Endothelial cell of umbilical vein (primary cell): ENCODE measurements around the gene RAD9A. TPM values are rescaled to one million over a fixed set of nuclear protein-coding genes. Genes with fewer than 3 reads are reported as not detected.

Source experiments
- BruUV-seq: library from RNA; stranded (reverse); fragments of 400-500 nt; replicated peaks from 2 replicates; lab custom pipeline; 2021; lab: Mats Ljungman, UMichigan
- CTCF ChIA-PET: fragments of 300-600, 350-600 bp; sonication (Branson Sonifier 250); formaldehyde crosslinking; loops from one replicate; lab custom pipeline; 2021; ENCODE audit warnings: antibody characterized with exemption, inconsistent platforms; lab: Charles Lee
- POLR2A ChIA-PET: fragments of 300-600, 350-600 bp; sonication (Branson Sonifier 250); formaldehyde crosslinking; loops from one replicate; lab custom pipeline; 2021; ENCODE audit warnings: antibody characterized with exemption, inconsistent platforms; lab: Charles Lee
- DNase-seq: peaks from one replicate; pipeline ENCODE4 v3.0.0-alpha.2; 2011; ENCODE audit warnings: low read depth, low spot score
- FAIRE-seq: peaks from 2 replicates; lab custom pipeline; 2011; peaks lifted over from hg19 to GRCh38; lab: Jason Lieb, UNC
- H2AFZ ChIP-seq: 2 replicates; pipeline ENCODE4 v1.6.0; 2012; ENCODE audit warnings: low read depth, low read length, control low read depth, inconsistent platforms
- H3K27ac ChIP-seq: 2 replicates; pipeline ENCODE4 v1.5.1; 2011; ENCODE audit warnings: low read depth, mild to moderate bottlenecking, control low read depth, low read length, moderate library complexity; ENCODE audit not compliant: insufficient read depth
- H3K27me3 ChIP-seq, 2 experiments: 2 replicates each; pipeline versions ENCODE4 v1.6.0 to v1.6.1; 2011; ENCODE audit warnings: low read length in 2 of 2, mixed read lengths in 1 of 2; ENCODE audit not compliant: control insufficient read depth in 2 of 2, insufficient read depth in 2 of 2
- H3K36me3 ChIP-seq, 2 experiments: 2 replicates in 1 of 2; 3 replicates in 1 of 2; pipeline ENCODE4 v1.5.1; 2011; ENCODE audit warnings: low read length in 2 of 2, mild to moderate bottlenecking in 1 of 2, moderate library complexity in 1 of 2; ENCODE audit not compliant: control insufficient read depth in 2 of 2, insufficient read depth in 2 of 2; ENCODE audit errors: extremely low read depth in 1 of 2
- H3K4me1 ChIP-seq: 3 replicates; pipeline ENCODE4 v1.5.1; 2011; ENCODE audit warnings: mild to moderate bottlenecking, low read length; ENCODE audit not compliant: control insufficient read depth, insufficient read depth; ENCODE audit errors: extremely low read depth
- H3K4me2 ChIP-seq: 2 replicates; pipeline ENCODE4 v1.6.1; 2011; ENCODE audit warnings: low read length, control low read depth, mixed read lengths; ENCODE audit not compliant: insufficient read depth
- H3K4me3 ChIP-seq, 3 experiments: fragments of 200-600 bp in 1 of 3; sonication (generic), shearing (Covaris generic) in 1 of 3; replicated peaks in 1 of 3; 2 replicates each; pipeline ENCODE4 v1.5.1; 2011 to 2016; ENCODE audit warnings: control low read depth in 3 of 3, low read length in 3 of 3, mild to moderate bottlenecking in 2 of 3, inconsistent platforms in 1 of 3, low read depth in 1 of 3, moderate library complexity in 1 of 3; ENCODE audit not compliant: insufficient read depth in 1 of 3
- H3K79me2 ChIP-seq: 2 replicates; pipeline ENCODE4 v1.6.0; 2012; ENCODE audit warnings: low read length, inconsistent platforms; ENCODE audit not compliant: control insufficient read depth, insufficient read depth
- H3K9ac ChIP-seq: replicated peaks from 2 replicates; pipeline ENCODE3; 2011; ENCODE audit warnings: low read length, control low read depth; ENCODE audit not compliant: insufficient read depth; ENCODE audit errors: extremely low read depth
- H3K9me1 ChIP-seq: replicated peaks from 3 replicates; pipeline ENCODE4 v1.6.0; 2011; ENCODE audit warnings: mild to moderate bottlenecking, low read length; ENCODE audit not compliant: control insufficient read depth, insufficient read depth; ENCODE audit errors: extremely low read depth
- H3K9me3 ChIP-seq: replicated peaks from 2 replicates; pipeline ENCODE4 v1.5.1; 2012; ENCODE audit warnings: low read length, inconsistent platforms; ENCODE audit not compliant: control insufficient read depth, insufficient read depth
- H4K20me1 ChIP-seq: replicated peaks from 2 replicates; pipeline ENCODE3; 2011; ENCODE audit warnings: mild to moderate bottlenecking, low read length; ENCODE audit not compliant: control insufficient read depth, insufficient read depth; ENCODE audit errors: extremely low read depth
- CTCF ChIP-seq, 2 donors: IDR thresholded peaks; 1 replicate in 1 of 2; 2 replicates in 1 of 2; pipeline ENCODE4 v1.5.1; 2011; ENCODE audit warnings: low read length in 2 of 2, mild to moderate bottlenecking in 2 of 2, moderate library complexity in 2 of 2, control low read depth in 1 of 2, inconsistent platforms in 1 of 2, low read depth in 1 of 2; ENCODE audit not compliant: insufficient read depth in 1 of 2; ENCODE audit errors: extremely low read depth in 1 of 2
- EZH2 ChIP-seq: IDR thresholded peaks from 2 replicates; pipeline ENCODE4 v1.6.1; 2012; ENCODE audit warnings: borderline replicate concordance, low read depth, mild to moderate bottlenecking, moderate library complexity, low read length, inconsistent platforms; ENCODE audit not compliant: severe bottlenecking
- FOS ChIP-seq: IDR thresholded peaks from 2 replicates; pipeline ENCODE4 v1.6.1; 2011; ENCODE audit warnings: mild to moderate bottlenecking, low read length, moderate library complexity, borderline replicate concordance; ENCODE audit not compliant: insufficient read depth
- GATA2 ChIP-seq: IDR thresholded peaks from 2 replicates; pipeline ENCODE4 v1.7.0; 2011; ENCODE audit warnings: low read depth, mild to moderate bottlenecking, moderate library complexity, mixed read lengths, low read length; ENCODE audit not compliant: insufficient read length, insufficient read depth
- JUN ChIP-seq: IDR thresholded peaks from 2 replicates; pipeline ENCODE4 v1.6.1; 2011; ENCODE audit warnings: borderline replicate concordance, low read depth; ENCODE audit not compliant: insufficient read length, insufficient read depth
- MAX ChIP-seq: IDR thresholded peaks from 2 replicates; pipeline ENCODE4 v1.6.1; 2011; ENCODE audit not compliant: insufficient read depth, insufficient read length
- MYC ChIP-seq: IDR thresholded peaks from one replicate; pipeline ENCODE4 v1.6.1; 2011; ENCODE audit warnings: mild to moderate bottlenecking, low read depth, low read length
- POLR2A ChIP-seq: IDR thresholded peaks from 2 replicates; pipeline ENCODE4 v1.6.1; 2012; ENCODE audit warnings: low read depth, mild to moderate bottlenecking, control low read depth, low read length
- POLR2AphosphoS5 ChIP-seq: IDR thresholded peaks from 2 replicates; pipeline ENCODE4 v1.6.1; 2012; ENCODE audit warnings: low read depth, mild to moderate bottlenecking, control low read depth, low read length, moderate library complexity; ENCODE audit not compliant: insufficient read depth
- dilution Hi-C: fragments of 300-500 bp; cut with MboI; formaldehyde crosslinking; loops from one replicate; pipeline ENCODE4 v1.15.0; 2019; ENCODE audit warnings: low sequenced_read_pairs; ENCODE audit not compliant: extremely low pct_ligation_motif_present
- intact Hi-C: fragments of 100-400 bp; cut with micrococcal nuclease; formaldehyde crosslinking; loops from one replicate; pipeline ENCODE4 v1.10.0; 2022
- polyA plus RNA-seq, 4 experiments: library from polyadenylated mRNA; depleted of rRNA in 3 of 4; stranded (reverse) in 3 of 4; unstranded in 1 of 4; fragments of >200 nt; gene quantifications; 2 replicates each; pipeline versions ENCODE4 v1.2.1 to v1.2.3, GENCODE V29; 2011 to 2012; ENCODE audit warnings: missing spikeins in 1 of 4
- total RNA-seq: library from RNA; stranded (reverse); gene quantifications from 2 replicates; pipeline ENCODE4 v1.2.3, GENCODE V29; 2021

Gene RAD9A
- total and polyA plus RNA-seq, 2 donors (not counting 3 experiments of a cell fraction or from before 2014, with no cell fraction given), result 18.4 to 22.2 TPM

- H2AFZ ChIP-seq, result no peak overlapping the region
- ChIA-PET CTCF (interaction anchor here (1.6 kb wide), 1 partner anchor 35 kb away, joined by 9 read pairs; the partner anchor contains the start of gene PPP1CA), POLR2A (interaction anchor here (0.6 kb wide), 1 partner anchor 24 kb away, joined by 6 read pairs; no protein-coding TSS in a partner anchor)
- no TSS peak for BruUV-seq
- no peak overlapping the region for H3K4me2 ChIP-seq
- no peak for FAIRE-seq
- no peak for TF ChIP-seq MAX
- no peak for TF ChIP-seq POLR2AphosphoS5
- TF ChIP-seq FOS, result no peak
- no peak for TF ChIP-seq CTCF (IDR thresholded peaks at IDR 0.05; ENCODE audit: extremely low read depth in 1 of 2, insufficient read depth in 1 of 2, low read depth in 1 of 2, low read length in 2 of 2)
- TF ChIP-seq GATA2, result no peak
- no peak for TF ChIP-seq JUN
- TF ChIP-seq POLR2A, result no peak
- no peak for TF ChIP-seq EZH2
- no peak for TF ChIP-seq MYC
- H4K20me1 ChIP-seq, result no peaks in the 10 kb centered on the region
- no peaks in the 10 kb centered on the region for H3K4me1 ChIP-seq
- DNase-seq, result no peak
- intact Hi-C loops, result loop anchor here (1.0 kb wide), 1 partner anchor 34 kb away; no protein-coding TSS in a partner anchor
- no peak overlapping the region for H3K9ac ChIP-seq
- peaks cover 0 to 46% of the 10 kb centered on the region in 2 experiments for H3K36me3 ChIP-seq
- dilution Hi-C loops, result no loop called here
- no peaks in the 10 kb centered on the region for H3K9me1 ChIP-seq
- no peaks in the 10 kb centered on the region for H3K27me3 ChIP-seq
- no peaks in the 10 kb centered on the region for H3K79me2 ChIP-seq
- no peak overlapping the region for H3K27ac ChIP-seq
- H3K9me3 ChIP-seq, result no peaks in the 10 kb centered on the region
- H3K4me3 ChIP-seq, result no peak overlapping the region
Observed at GRCh38 chr11:67436459-67437081, 44.8 kb downstream of the RAD9A start.
